ENCODE results near the gene FAM3A.

The FAM3A gene

GRCh38 chrX:154490414-154491083, 25.5 kb downstream of the FAM3A start, which contains the start of gene SLC10A3:
Gene SLC10A3, minus strand, starts transcription at chrX:154490629. Its CDS starts 1,689 bp downstream, at chrX:154488940.
- ChIA-PET POLR2A (interaction anchor here (0.6 to 3.1 kb wide), 26 partner anchors 8 to 696 kb away, joined by 3 to 35 read pairs (median 6); partner anchors contain the start of genes DNASE1L1, FAM3A, HCFC1 and IDH3G), CTCF (interaction anchor here (0.6 to 2.5 kb wide), 5 partner anchors 12 to 54 kb away, joined by 3 to 8 read pairs (median 3); no protein-coding TSS in a partner anchor)
- Histone ChIP-seq H3K27ac (ENCODE audit: extremely low read depth, low read depth, low read length) (peak within 1 kb of the TSS; percentile 76), H3K36me3 (ENCODE audit: control insufficient read depth in 2 of 2, insufficient read depth in 1 of 2, low read length in 2 of 2) (peaks cover 0 to 15% of the 10 kb centered on the region in 2 experiments; a peak in 1 of 3 replicates), H3K4me3 (ENCODE audit: low read depth, low read length) (peak within 1 kb of the TSS; percentile 56), H3K9me3 (ENCODE audit: control insufficient read depth, insufficient read depth, low read depth, low read length) (no peaks in the 10 kb centered on the region; the same call in 1 of the 2 replicates), H3K4me1 (ENCODE audit: control insufficient read depth, insufficient read depth, low read length) (no peaks in the 10 kb centered on the region; the same call in 1 of the 2 replicates)
- TF ChIP-seq YY1 (tag by site-specific recombination; IDR thresholded peaks at IDR 0.05) = 0 out of 2 replicates have a peak, but pooled peaks have one; percentile 2
- TF ChIP-seq MEIS1 (CRISPR knock-in tag; IDR thresholded peaks at IDR 0.05; ENCODE audit: borderline replicate concordance) = no peak
- no peak for TF ChIP-seq ZNF510 (tag by site-specific recombination; IDR thresholded peaks at IDR 0.05; ENCODE audit: insufficient replicate concordance)
- 0 out of 2 replicates have a peak, but pooled peaks have one; percentile 49 for TF ChIP-seq ZNF843 (tag by site-specific recombination; IDR thresholded peaks at IDR 0.05)
- TF ChIP-seq ZNF362 (tag by site-specific recombination; IDR thresholded peaks at IDR 0.05) = no peak
- TF ChIP-seq ZSCAN30 (tag by site-specific recombination; IDR thresholded peaks at IDR 0.05) = peak; percentile 70
- no peak for TF ChIP-seq MYNN (tag by site-specific recombination; IDR thresholded peaks at IDR 0.05; ENCODE audit: borderline replicate concordance)
- TF ChIP-seq ZNF391 (tag by site-specific recombination; IDR thresholded peaks at IDR 0.05; ENCODE audit: borderline replicate concordance, low read depth) = no peak
- TF ChIP-seq ZBTB8A (tag by site-specific recombination; IDR thresholded peaks at IDR 0.05) = peak; percentile 57
- TF ChIP-seq KLF9 (tag by site-specific recombination; IDR thresholded peaks at IDR 0.05; ENCODE audit: low read depth) = peak; percentile 45; the same call in 1 of the 2 replicates
- TF ChIP-seq ZNF274 (IDR thresholded peaks at IDR 0.05; ENCODE audit: low read length) = no peak
- TF ChIP-seq ZNF274 (tag by site-specific recombination; IDR thresholded peaks at IDR 0.05; ENCODE audit: borderline replicate concordance) = no peak
- peak; percentile 79 for TF ChIP-seq HIC1 (tag by site-specific recombination; IDR thresholded peaks at IDR 0.05)
- TF ChIP-seq ZBTB6 (tag by site-specific recombination; IDR thresholded peaks at IDR 0.05) = no peak
- no peak for TF ChIP-seq BCL6B (tag by site-specific recombination; IDR thresholded peaks at IDR 0.05)
- TF ChIP-seq REST (tag by site-specific recombination; IDR thresholded peaks at IDR 0.05) = no peak
- peak; percentile 94 for TF ChIP-seq ZBTB20 (tag by site-specific recombination; IDR thresholded peaks at IDR 0.05)
- no peak for TF ChIP-seq ZNF155 (tag by site-specific recombination; IDR thresholded peaks at IDR 0.05)
- TF ChIP-seq ZNF629 (tag by site-specific recombination; IDR thresholded peaks at IDR 0.05) = peak; percentile 81
- no peak for TF ChIP-seq ZSCAN4 (tag by site-specific recombination; IDR thresholded peaks at IDR 0.05)
- peak; percentile 31; the same call in 1 of the 2 replicates for TF ChIP-seq ZIC2 (tag by site-specific recombination; IDR thresholded peaks at IDR 0.05)
- TF ChIP-seq OSR2 (tag by site-specific recombination; IDR thresholded peaks at IDR 0.05) = no peak
- no peak for TF ChIP-seq ZNF202 (tag by site-specific recombination; IDR thresholded peaks at IDR 0.05; ENCODE audit: borderline replicate concordance)
- TF ChIP-seq ZNF558 (tag by site-specific recombination; IDR thresholded peaks at IDR 0.05) = no peak
- TF ChIP-seq PRDM1 (tag by site-specific recombination; IDR thresholded peaks at IDR 0.05) = no peak
- 0 out of 2 replicates have a peak, but pooled peaks have one; percentile 37 for TF ChIP-seq ZNF324 (tag by site-specific recombination; IDR thresholded peaks at IDR 0.05)
- TF ChIP-seq ZNF335 (tag by site-specific recombination; conservative IDR thresholded peaks at IDR 0.05) = no peak

Measured in HEK293 (cell line).